C4-2B (cell line): ENCODE measurements around the gene CACNG7.

Experiments
- ZFX ChIP-seq: fragments of 450-650 bp; IDR thresholded peaks from 2 replicates; pipeline ENCODE4 v1.6.1; 2017
- TF ChIP-seq, protein P1 (sequence below): fragments of 450-650 bp; conservative IDR thresholded peaks from 2 replicates; pipeline ENCODE4 v1.5.1; 2017; ENCODE audit warnings: mild to moderate bottlenecking

- TF ChIP-seq, protein P1, sequence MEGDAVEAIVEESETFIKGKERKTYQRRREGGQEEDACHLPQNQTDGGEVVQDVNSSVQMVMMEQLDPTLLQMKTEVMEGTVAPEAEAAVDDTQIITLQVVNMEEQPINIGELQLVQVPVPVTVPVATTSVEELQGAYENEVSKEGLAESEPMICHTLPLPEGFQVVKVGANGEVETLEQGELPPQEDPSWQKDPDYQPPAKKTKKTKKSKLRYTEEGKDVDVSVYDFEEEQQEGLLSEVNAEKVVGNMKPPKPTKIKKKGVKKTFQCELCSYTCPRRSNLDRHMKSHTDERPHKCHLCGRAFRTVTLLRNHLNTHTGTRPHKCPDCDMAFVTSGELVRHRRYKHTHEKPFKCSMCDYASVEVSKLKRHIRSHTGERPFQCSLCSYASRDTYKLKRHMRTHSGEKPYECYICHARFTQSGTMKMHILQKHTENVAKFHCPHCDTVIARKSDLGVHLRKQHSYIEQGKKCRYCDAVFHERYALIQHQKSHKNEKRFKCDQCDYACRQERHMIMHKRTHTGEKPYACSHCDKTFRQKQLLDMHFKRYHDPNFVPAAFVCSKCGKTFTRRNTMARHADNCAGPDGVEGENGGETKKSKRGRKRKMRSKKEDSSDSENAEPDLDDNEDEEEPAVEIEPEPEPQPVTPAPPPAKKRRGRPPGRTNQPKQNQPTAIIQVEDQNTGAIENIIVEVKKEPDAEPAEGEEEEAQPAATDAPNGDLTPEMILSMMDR, result no peak
- no peak for TF ChIP-seq ZFX
These were observed 27.0 kb downstream of the CACNG7 start for GRCh38 chr19:53936029-53936428.
